Keratinocyte (primary cell): ENCODE results near the gene ARFGAP3.

Experiments
- CTCF ChIP-seq, 3 experiments: IDR thresholded peaks in 1 of 3; conservative IDR thresholded peaks in 1 of 3; optimal IDR thresholded peaks in 1 of 3; 2 replicates in 2 of 3; 3 replicates in 1 of 3; pipeline versions ENCODE3 to v1.5.1; 2011; ENCODE audit warnings: low read length in 3 of 3, mild to moderate bottlenecking in 3 of 3, moderate library complexity in 2 of 3, control low read depth in 1 of 3, inconsistent platforms in 1 of 3; ENCODE audit not compliant: insufficient read depth in 2 of 3; ENCODE audit errors: extremely low read depth in 1 of 3
- EZH2 ChIP-seq: IDR thresholded peaks from one replicate; pipeline ENCODE4 v1.6.1; 2012; ENCODE audit warnings: inconsistent platforms, mild to moderate bottlenecking, low read length, moderate library complexity

GRCh38 chr22:42770941-42771647 is 86.0 kb downstream of the ARFGAP3 start:
- TF ChIP-seq CTCF (optimal IDR thresholded peaks at IDR 0.05 in 1 of 3, IDR thresholded peaks at IDR 0.05 in 1 of 3, conservative IDR thresholded peaks at IDR 0.05 in 1 of 3; ENCODE audit: extremely low read depth in 1 of 3, insufficient read depth in 2 of 3, low read length in 3 of 3) (no peak), EZH2 (no peak)
